Right atrium auricular region (tissue), 2 donors: ENCODE results near the gene GHRH. TPM values are rescaled to one million over a fixed set of nuclear protein-coding genes. Genes with fewer than 3 reads are reported as not detected.

Experiments used
- DNase-seq: peaks from one replicate; pipeline ENCODE4 v3.0.0-alpha.2; 2019; ENCODE audit warnings: low spot score
- H3K27ac ChIP-seq, 2 donors: fragments of 200-600 bp; sonication (generic); 1 replicate in 1 of 2; 2 replicates in 1 of 2; pipeline ENCODE4 v1.5.1; 2016 to 2019
- H3K27me3 ChIP-seq, 2 donors: fragments of 200-600 bp; sonication (generic); one replicate each; pipeline versions ENCODE4 v1.5.1 to v1.6.0; 2017 to 2019
- H3K36me3 ChIP-seq: fragments of 200-600 bp; sonication (generic); one replicate; pipeline ENCODE4 v1.5.1; 2016
- H3K4me1 ChIP-seq, 2 donors: fragments of 200-600 bp; sonication (generic); one replicate each; pipeline versions ENCODE4 v1.5.1 to v1.6.0; 2017 to 2019
- H3K4me3 ChIP-seq, 2 donors: fragments of 200-600 bp; sonication (generic); 1 replicate in 1 of 2; 2 replicates in 1 of 2; pipeline ENCODE4 v1.5.1; 2017 to 2019; ENCODE audit warnings: mild to moderate bottlenecking in 1 of 2, moderate library complexity in 1 of 2
- H3K9me3 ChIP-seq, 2 donors: fragments of 200-600 bp; sonication (generic); one replicate each; pipeline ENCODE4 v1.5.1; 2019
- total RNA-seq, 2 donors: library from RNA; depleted of rRNA; stranded (reverse); fragments of >200 nt; gene quantifications; one replicate each; pipeline ENCODE4 v1.1.0, GENCODE V29; 2016
- TF ChIP-seq, protein P1 (sequence below), 2 donors: fragments of 200-600 bp; sonication (generic); IDR thresholded peaks; one replicate each; pipeline ENCODE4 v1.5.1; 2019; ENCODE audit warnings: antibody characterized with exemption in 2 of 2

GHRH gene
- total RNA-seq, 2 donors from 2014 or later: 1.5 to 3.6 TPM

DNA sequence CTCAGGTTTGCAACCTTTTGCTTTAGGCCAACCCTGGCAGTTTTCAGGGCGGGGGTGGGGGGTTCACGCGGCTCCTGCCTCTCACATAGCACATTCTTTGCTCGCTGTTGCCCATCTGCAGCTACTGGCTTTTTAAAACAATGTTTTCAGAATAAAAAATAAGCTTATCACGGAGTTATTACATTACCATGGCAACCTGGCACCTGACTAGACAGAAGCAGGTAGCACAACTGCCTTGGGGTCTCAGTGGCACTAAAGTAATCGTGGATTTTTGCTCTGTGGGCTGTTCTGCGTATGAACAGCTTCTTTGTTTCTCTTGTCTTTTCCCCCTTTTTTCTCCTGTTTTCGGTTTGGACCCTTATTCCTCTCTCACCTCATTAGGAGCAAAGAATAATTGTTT lies 18.8 kb upstream of the GHRH start:
- Histone ChIP-seq H3K4me1 (peaks cover 0 to 9% of the 10 kb centered on the region in 2 donors), H3K27ac (no peak overlapping the region), H3K36me3 (no peaks in the 10 kb centered on the region), H3K9me3 (no peaks in the 10 kb centered on the region), H3K4me3 (no peak overlapping the region), H3K27me3 (no peaks in the 10 kb centered on the region)
- TF ChIP-seq, protein P1, sequence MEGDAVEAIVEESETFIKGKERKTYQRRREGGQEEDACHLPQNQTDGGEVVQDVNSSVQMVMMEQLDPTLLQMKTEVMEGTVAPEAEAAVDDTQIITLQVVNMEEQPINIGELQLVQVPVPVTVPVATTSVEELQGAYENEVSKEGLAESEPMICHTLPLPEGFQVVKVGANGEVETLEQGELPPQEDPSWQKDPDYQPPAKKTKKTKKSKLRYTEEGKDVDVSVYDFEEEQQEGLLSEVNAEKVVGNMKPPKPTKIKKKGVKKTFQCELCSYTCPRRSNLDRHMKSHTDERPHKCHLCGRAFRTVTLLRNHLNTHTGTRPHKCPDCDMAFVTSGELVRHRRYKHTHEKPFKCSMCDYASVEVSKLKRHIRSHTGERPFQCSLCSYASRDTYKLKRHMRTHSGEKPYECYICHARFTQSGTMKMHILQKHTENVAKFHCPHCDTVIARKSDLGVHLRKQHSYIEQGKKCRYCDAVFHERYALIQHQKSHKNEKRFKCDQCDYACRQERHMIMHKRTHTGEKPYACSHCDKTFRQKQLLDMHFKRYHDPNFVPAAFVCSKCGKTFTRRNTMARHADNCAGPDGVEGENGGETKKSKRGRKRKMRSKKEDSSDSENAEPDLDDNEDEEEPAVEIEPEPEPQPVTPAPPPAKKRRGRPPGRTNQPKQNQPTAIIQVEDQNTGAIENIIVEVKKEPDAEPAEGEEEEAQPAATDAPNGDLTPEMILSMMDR (IDR thresholded peaks at IDR 0.05): no peak
- no peak for DNase-seq

- TF ChIP-seq, protein P1 (IDR thresholded peaks at IDR 0.05): no peak
- Histone ChIP-seq H3K4me1 (peaks cover 0 to 9% of the 10 kb centered on the region in 2 donors), H3K9me3 (no peaks in the 10 kb centered on the region), H3K36me3 (no peaks in the 10 kb centered on the region), H3K27me3 (no peaks in the 10 kb centered on the region), H3K27ac (no peak overlapping the region), H3K4me3 (no peak overlapping the region)
- DNase-seq: no peak
These were observed 18.2 kb upstream of the GHRH start for GRCh38 chr20:37279820-37280219.

- Histone ChIP-seq H3K9me3 (no peaks in the 10 kb centered on the region), H3K27ac (no peak overlapping the region), H3K36me3 (no peaks in the 10 kb centered on the region), H3K27me3 (no peaks in the 10 kb centered on the region), H3K4me3 (no peak overlapping the region), H3K4me1 (peaks cover 0 to 9% of the 10 kb centered on the region in 2 donors)
- TF ChIP-seq, protein P1 (IDR thresholded peaks at IDR 0.05): no peak
- DNase-seq: no peak
These were observed 17.5 kb upstream of the GHRH start for GRCh38 chr20:37278966-37279590.

- Histone ChIP-seq H3K4me3 (no peak overlapping the region), H3K36me3 (no peaks in the 10 kb centered on the region)
- TF ChIP-seq, protein P1 (IDR thresholded peaks at IDR 0.05): no peak
These were observed 15.6 kb upstream of the GHRH start for GRCh38 chr20:37277253-37277593.

GRCh38 chr20:37276494-37277252 lies 15.1 kb upstream of the GHRH start:
- H3K27me3 ChIP-seq: no peaks in the 10 kb centered on the region
- no peaks in the 10 kb centered on the region for H3K9me3 ChIP-seq
- TF ChIP-seq, protein P1 (IDR thresholded peaks at IDR 0.05): peak in 1 of 2 donors; percentile 55
- no peak overlapping the region for H3K4me3 ChIP-seq
- no peak for DNase-seq
- H3K27ac ChIP-seq: peak overlapping the region in 1 of 2 donors; percentile 9
- peaks cover 0 to 9% of the 10 kb centered on the region in 2 donors for H3K4me1 ChIP-seq
- no peaks in the 10 kb centered on the region for H3K36me3 ChIP-seq

More at GRCh38 chr20:37277253-37277593, 15.6 kb upstream of the GHRH start:
- H3K27ac ChIP-seq: peak overlapping the region in 1 of 2 donors; percentile 9
- no peaks in the 10 kb centered on the region for H3K9me3 ChIP-seq
- H3K27me3 ChIP-seq: no peaks in the 10 kb centered on the region
- DNase-seq: no peak
- peaks cover 0 to 9% of the 10 kb centered on the region in 2 donors for H3K4me1 ChIP-seq
